ENCODE data around the gene TMEM120A.

DNA sequence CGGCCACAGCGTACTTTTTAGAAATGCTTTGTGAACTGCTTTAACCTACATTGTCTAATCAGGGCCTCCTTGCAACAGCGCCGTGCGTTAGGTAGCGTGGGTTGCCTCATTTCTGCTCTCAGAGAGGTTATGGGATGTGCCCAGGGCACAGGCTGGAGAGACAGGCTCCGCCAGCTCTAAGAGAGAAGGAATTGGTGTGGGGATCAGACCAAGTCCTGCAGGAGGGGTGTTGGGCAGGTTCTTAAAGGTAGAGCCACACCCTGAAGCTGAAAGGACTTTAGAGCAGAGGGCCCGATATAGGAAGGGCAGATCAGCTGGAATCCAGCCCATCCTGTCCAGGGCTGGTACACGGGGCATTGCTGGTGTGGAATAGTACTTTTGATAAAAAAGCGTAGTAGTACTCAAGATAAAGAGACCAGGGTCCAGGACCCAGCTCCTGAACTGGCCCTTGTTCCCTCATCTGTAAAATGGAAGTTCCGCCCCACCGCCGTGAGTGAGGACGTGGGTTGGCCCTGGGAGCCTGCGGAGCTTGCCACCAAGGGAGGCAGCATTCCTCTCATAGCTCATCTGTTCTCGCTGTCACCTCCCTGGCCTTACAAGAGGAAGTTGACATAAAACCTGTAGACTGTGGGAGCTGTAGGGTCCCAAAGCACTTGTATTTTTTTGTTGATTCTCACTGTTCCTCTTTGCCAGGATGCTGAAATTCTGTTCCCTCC, 37.2 kb downstream of the TMEM120A start:
- TF ChIP-seq, protein P1, sequence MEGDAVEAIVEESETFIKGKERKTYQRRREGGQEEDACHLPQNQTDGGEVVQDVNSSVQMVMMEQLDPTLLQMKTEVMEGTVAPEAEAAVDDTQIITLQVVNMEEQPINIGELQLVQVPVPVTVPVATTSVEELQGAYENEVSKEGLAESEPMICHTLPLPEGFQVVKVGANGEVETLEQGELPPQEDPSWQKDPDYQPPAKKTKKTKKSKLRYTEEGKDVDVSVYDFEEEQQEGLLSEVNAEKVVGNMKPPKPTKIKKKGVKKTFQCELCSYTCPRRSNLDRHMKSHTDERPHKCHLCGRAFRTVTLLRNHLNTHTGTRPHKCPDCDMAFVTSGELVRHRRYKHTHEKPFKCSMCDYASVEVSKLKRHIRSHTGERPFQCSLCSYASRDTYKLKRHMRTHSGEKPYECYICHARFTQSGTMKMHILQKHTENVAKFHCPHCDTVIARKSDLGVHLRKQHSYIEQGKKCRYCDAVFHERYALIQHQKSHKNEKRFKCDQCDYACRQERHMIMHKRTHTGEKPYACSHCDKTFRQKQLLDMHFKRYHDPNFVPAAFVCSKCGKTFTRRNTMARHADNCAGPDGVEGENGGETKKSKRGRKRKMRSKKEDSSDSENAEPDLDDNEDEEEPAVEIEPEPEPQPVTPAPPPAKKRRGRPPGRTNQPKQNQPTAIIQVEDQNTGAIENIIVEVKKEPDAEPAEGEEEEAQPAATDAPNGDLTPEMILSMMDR (IDR thresholded peaks at IDR 0.05; ENCODE audit: low read length) = no peak
- no peak for TF ChIP-seq EZH2 (IDR thresholded peaks at IDR 0.05; ENCODE audit: borderline replicate concordance, low read length)

All from OCI-LY1 (cell line).